Stromal cell of bone marrow (primary cell): ENCODE data around the gene SCN4A.
"Not testable (repeated sequence)": the region's sequence is repeated elsewhere in the genome, so short reads cannot be mapped to it uniquely, and the experiment has no call there.

Source experiments
- DNase-seq: peaks from one replicate; pipeline ENCODE4 v3.0.0-alpha.2; 2012; ENCODE audit warnings: low read depth

The SCN4A gene

DNA sequence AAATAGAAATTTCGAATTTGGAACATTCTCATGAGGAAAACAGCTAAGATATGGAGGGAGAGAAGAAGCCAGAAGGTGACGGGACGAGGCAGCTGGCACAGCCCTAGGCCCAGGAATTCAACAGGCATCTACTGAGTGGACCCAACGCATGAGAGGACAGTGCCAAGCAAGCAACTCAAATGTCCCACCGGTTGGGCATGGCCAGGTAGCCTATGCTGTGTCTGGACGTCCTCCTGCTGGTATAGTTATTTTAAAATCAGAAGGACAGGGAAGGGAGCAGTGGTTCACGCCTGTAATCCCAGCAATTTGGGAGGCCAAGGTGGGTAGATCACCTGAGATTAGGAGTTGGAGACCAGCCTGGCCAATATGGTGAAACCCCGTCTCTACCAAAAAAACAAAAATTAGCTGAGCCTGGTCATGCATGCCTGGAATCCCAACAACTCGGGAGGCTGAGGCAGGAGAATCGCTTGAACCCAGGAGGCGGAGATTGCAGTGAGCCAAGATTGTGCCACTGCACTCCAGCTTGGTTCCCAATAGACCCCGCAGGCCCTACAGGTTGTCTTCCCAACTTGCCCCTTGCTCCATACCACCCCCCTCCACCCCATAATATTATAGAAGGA is 56.0 kb downstream of the SCN4A start:
- DNase-seq: no peak

GRCh38 chr17:63915753-63916152 is 57.0 kb downstream of the SCN4A start:
- DNase-seq: not testable (repeated sequence)

DNA sequence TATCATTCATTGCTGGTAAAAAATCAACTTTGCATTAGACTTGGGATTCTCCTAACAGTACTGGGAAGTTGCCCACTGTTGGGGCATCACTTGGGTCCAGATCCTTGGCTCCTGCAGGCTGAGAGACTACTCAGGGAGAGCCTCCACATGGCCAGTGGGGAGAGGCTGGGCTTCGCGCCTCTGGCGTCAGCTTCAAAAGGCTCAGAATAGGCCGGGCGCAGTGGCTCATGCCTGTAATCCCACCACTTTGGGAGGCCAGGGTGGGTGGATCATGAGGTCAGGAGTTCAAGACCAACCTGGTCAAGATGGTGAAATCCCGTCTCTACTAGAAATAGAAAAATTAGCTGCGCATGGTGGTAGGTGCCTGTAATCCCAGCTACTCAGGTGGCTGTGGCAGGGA is 58.2 kb downstream of the SCN4A start:
- no peak for DNase-seq

DNA sequence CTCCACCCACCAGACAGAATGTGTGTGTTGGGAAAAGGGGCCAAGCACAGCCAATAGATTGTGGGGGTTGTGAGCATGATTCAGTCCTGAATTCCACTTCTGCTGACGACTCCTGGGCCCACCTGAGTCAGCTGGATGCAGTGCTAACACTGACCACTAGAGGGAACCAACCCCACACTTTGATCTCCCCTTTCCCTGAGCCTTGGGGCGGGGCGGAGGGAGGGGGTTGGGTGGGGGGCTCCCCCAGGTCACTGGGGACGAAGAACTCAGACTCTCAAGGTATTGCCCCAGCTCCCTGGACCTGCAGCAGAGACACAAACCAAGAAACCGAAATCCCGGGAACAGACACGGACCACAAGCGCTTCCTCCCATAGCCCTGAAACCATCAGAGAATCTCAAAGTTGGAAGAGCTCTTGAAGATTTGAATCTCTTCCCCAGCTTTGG is 61.0 kb downstream of the SCN4A start:
- no peak for DNase-seq

DNA sequence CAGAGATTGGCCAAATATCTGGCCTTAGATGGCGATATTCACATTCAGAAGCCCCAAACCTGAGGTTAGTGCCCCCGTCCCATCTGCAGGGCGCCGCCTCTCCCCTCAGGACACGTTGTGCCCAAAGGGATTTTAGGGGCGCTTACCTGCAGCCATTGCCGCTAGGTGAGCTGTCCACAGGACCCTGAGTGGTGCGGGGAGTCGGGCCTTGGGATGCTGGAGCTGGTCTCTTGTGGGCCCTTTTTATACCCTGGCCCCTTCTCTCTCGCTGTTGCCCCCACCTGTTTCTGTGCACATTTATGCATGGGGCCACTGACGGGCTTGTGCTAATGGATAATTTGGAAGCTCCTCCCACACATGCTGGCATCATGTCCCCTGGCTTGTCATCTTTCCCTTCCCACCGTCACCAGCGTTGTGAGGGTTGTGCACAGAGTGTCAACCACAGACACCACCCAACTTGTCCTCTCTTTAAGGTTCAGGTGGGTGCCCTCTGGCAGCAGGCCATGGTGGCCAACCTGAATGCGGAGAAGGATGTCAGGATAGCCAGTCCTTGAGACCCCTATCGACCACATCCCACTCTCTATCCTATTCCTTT is 61.6 kb downstream of the SCN4A start, which contains the start of gene CSHL1:
Gene CSHL1 (minus strand): TSS at position 218 of the 595 bp plus-strand sequence. CDS start 62 bp downstream, at position 156.
- DNase-seq: no peak

GRCh38 chr17:63910096-63910495 is 62.6 kb downstream of the SCN4A start:
- DNase-seq: no peak

- DNase-seq: not testable (repeated sequence)
Measured at GRCh38 chr17:63909586-63909985, 63.1 kb downstream of the SCN4A start.

GRCh38 chr17:63907161-63907778 is 65.4 kb downstream of the SCN4A start:
- not testable (repeated sequence) for DNase-seq

DNA sequence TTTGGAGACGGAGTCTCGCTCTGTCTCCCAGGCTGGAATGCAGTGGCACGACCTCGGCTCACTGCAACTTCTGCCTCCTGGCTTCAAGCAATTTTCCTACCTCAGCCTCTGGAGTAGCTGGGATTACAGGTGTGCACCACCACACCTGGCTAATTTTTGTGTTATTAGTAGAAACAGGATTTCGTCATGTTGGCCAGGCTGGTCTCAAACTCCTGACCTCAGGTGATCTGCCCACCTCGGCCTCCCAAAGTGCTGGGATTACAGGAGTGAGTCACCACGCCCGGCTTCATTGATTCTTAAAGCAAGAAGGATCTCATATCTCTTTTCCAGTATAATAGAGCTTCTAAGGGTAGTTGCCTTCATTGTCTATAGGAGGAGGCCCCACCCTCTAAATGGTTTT is 67.9 kb downstream of the SCN4A start:
- not testable (repeated sequence) for DNase-seq

DNA sequence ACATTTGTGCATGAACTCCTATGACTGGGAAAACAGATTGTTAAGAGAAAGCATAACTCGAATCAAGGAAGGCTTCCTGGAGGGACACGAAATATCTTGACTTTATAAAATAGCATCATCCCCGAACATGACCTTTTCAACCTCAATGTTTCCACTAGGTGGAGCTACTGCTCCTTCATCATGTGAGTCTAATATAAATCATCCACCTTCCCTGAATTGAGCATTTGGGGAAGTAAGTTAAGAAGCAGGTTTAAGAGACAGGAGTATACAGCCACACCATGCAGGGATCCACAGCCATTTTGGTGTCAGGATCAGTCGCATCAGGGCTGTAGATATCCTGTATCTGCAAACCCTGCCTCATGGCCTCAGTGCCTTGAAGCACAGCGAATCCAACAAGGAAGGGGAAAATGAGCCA is 68.9 kb downstream of the SCN4A start:
- DNase-seq: not testable (repeated sequence)

DNA sequence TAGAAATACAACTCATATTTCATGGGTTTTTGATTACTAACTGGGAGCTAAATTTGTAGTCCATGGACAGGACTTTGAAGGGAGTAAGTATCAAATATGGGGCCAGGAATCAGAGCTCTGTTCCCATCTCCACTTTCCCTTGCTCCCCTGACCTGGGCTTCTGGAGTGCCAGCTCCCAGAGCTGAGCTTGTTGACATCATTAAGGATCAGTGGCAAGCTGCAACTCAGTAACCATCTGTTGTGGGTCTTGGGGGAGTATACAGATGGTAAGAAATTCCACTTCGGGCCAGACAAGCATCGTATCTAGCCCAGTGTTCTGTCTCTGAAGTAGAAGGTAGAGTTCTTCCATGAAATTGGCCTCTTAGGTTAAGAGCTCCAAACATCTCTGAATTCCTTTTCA is 70.7 kb downstream of the SCN4A start:
- DNase-seq: not testable (repeated sequence)

DNA sequence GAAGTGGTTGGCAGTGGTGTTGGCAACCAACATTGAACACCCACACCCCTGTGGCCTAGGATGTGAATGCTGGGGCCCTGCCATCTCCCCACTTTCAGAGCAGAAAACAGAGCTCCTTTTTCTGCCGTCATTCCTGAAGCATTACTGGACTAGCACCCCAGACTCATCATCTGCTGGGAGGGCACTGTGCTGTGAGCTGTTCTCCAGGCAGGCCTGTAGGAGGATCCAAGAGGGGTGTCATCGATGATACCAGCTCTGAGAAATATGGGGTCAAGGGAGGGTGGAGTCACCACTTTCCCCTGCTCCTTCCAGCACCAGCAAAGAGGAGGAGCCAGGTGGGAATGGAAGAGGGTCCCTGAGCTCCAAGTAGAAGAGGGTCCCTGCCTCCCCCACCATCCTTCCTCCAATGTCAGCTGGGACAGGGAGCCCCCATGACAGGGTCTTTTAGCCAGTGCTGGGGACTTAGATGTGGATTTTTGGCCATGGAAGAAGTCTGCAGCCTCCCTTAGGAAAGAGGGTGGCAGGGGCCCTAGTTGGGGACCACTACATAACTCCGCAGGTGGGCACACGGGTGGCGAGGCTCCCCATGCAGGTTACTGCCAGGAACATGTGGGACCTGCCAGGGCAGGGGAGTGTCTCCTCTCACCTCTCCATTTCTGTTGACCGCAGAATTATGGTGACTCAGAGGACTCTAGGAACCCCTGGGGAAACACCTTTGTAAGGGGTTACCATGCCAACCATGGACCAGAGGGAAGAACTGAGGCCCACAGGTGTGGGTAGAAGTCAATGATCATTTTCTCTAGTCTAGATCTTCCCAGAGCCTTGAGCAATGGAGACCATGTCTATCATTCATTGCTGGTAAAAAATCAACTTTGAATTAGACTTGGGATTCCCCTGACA is 73.6 kb downstream of the SCN4A start:
- not testable (repeated sequence) for DNase-seq

DNA sequence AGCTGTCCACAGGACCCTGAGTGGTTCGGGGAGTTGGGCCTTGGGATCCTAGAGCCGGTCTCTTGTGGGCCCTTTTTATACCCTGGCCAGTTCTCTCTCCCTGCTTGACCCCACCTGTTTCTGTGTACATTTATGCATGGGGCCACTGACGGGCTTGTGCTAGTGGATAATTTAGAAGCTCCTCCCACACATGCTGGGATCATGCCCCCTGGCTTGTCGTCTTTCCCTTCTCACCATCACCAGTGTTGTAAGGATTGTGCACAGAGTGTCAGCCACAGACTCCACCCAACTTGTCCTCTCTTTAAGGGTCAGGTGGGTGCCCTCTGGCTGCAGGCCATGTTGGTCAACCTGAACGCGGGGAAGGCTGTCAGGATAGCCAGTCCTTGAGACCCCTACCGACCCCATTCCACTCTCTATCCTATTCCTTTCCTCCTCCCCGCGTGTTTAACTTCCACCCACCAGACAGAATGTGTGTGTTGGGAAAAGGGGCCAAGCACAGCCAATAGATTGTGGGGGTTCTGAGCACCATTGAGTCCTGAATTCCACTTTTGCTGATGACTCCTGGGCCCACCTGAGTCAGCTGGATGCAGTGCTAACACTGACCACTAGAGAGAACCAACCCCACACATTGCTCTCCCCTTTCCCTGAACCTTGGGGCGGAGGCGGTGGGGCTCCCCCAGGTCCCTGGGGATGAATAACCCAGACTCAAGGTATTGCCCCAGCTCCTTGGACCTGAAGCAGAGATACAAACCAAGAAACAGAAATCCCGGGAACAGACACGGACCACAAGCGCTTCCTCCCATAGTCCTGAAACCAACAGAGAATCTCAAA is 76.0 kb downstream of the SCN4A start, which contains the start of gene CSH1:
Gene CSH1 (minus strand): TSS at position 51 of the 831 bp plus-strand sequence. CDS start 63 bp downstream, outside the sequence.
- DNase-seq: not testable (repeated sequence)

DNA sequence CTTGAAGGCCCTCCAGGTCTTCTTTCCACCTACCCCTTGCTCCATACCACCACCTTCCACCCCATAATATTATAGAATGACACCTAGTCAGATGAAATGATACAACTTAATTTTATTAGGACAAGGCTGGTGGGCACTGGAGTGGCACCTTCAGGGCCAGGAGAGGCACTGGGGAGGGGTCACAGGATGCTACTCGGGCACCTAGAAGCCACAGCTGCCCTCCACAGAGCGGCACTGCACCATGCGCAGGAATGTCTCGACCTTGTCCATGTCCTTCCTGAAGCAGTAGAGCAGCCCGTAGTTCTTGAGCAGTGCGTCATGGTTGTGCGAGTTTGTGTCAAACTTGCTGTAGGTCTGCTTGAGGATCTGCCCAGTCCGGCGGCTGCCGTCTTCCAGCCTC is 77.9 kb downstream of the SCN4A start:
- DNase-seq: not testable (repeated sequence)

- not testable (repeated sequence) for DNase-seq
Measured at GRCh38 chr17:63894021-63894420, 78.7 kb downstream of the SCN4A start.

DNA sequence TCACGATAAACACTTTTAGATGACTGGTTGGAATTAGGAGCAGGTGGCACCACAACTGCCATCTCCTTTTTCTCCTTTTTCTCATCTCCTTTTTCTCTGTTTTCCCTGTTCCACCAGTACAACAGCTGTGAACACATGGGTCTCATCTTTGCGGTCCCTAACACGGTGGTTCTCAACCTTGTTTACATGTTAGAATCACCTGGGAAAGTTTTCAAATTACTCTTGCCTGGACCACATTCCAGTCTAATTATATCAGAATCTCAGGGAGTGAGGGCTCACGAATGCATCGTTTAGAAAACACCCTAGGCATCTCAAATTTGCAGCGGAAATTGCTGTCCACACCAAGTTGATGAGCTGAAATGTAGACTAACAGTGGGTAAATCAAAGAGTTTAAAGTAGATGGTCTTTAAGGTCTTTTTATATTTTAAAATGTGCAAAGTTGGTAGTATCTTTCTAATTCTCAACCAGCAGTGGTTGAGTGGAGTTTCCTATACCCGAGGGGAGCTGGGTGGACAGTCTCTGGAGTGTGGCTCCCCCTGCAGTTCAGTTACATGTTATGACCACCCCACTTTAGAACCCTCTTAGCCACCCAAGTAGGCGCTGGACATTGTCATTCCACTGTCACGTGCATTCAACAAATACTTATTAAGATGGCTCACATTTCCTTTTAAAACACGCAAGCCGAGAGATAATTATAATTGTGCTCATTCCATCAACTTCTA is 80.2 kb downstream of the SCN4A start:
- DNase-seq: not testable (repeated sequence)

DNA sequence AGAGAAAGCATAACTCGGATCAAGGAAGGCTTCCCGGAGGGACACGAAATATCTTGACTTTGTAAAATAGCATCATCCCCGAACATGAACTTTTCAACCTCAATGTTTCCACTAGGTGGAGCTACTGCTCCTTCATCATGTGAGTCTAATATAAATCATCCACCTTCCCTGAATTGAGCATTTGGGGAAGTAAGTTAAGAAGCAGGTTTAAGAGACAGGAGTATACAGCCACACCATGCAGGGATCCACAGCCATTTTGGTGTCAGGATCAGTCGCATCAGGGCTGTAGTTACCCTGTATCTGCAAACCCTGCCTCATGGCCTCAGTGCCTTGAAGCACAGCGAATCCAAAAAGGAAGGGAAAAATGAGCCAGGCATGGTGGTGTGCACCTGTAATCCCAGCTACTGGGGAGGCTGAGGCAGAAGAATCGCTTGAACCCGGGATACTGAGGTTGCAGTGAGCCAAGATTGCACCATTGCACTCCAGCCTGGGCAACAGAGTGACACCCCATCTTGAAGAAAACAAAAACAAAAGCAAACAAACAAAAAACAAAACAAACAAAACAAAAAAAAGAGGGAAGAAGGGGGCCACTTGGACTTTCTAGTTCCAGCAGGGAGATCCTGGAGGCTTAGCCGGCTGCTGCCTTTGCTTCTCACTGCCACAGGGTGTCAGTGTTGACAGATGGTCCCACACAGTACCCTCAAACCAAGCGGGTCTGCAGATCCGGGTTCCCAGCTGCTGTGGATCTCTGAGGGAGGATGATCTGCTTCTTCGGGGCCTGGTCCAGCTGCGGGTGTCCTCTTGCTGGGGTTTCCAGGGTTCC is 83.5 kb downstream of the SCN4A start:
- DNase-seq: peak; percentile 6
